ENCODE measurements around the gene ZNF609.

GRCh38 chr15:64459066-64459781 lies 1.2 kb upstream of the ZNF609 start:
- TF ChIP-seq CTCF (IDR thresholded peaks at IDR 0.05) (no peak), POLR2A (IDR thresholded peaks at IDR 0.05) (no peak)

Measured in lower leg skin (tissue), 3 donors.